ENCODE data around the gene BAG3. TPM values are rescaled to one million over a fixed set of nuclear protein-coding genes. Genes with fewer than 3 reads are reported as not detected.
A peak's percentile ranks its signal among the peaks of the same experiment; 100 is the strongest.

BAG3 gene
- total and polyA plus RNA-seq, 2 of the 8 experiments (the other 6 are each of a cell fraction or from before 2014, with no cell fraction given), result 3.5 to 13.3 TPM

DNA sequence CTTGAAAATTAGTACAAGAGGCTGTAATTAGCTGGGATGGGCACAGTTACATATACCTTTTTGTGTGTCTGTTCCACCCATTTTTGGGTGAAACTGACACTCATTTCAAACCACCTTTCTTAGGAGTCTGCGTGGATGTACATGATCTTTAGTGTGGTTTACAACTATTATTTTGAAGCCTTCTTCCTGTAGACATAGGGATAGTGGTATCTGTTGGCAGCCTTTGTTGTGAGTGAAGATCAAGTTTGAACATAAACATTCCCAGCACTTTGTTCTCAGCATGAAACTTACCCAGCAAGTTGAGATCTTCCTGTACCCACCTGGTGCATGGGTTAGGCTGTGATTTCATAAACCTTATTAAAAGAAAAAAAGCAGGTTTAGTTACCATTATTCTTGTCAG is 2.0 kb downstream of the BAG3 start:
- Histone ChIP-seq H3K4me1 (replicated peaks in 1 of 4; ENCODE audit: control insufficient read depth in 3 of 4, insufficient read depth in 4 of 4, low read length in 3 of 4) (peaks cover 0 to 11% (median 2%) of the 10 kb centered on the region in 4 experiments; a peak in 3 of 7 replicates), H3K79me1 (ENCODE audit: low read depth, low read length) (no peaks in the 10 kb centered on the region; the same call in none of the 2 replicates), H3K4me3 (ENCODE audit: extremely low read depth in 1 of 4, insufficient read depth in 2 of 4, low read depth in 3 of 4, low read length in 4 of 4) (peak overlapping the region in 1 of 4 experiments; percentile 93; a peak in 2 of 8 replicates), H3K23me2 (ENCODE audit: low read depth, low read length) (peaks cover 4% of the 10 kb centered on the region; the same call in 1 of the 2 replicates), H3K4ac (replicated peaks; ENCODE audit: insufficient read length, low read depth, low read length) (no peak overlapping the region), H2BK12ac (ENCODE audit: low read depth, low read length) (no peak overlapping the region), H3K36me3 (ENCODE audit: control insufficient read depth in 2 of 4, insufficient read depth in 4 of 4, low read length in 3 of 4) (no peaks in the 10 kb centered on the region), H2BK5ac (ENCODE audit: low read depth, low read length) (no peak overlapping the region), H4K8ac (ENCODE audit: extremely low read depth, insufficient read depth, low read length) (no peak overlapping the region), H2BK120ac (replicated peaks; ENCODE audit: low read depth, low read length) (no peak overlapping the region), H4K5ac (ENCODE audit: insufficient read length, low read depth, low read length) (no peak overlapping the region), H3K27ac (ENCODE audit: low read depth, low read length) (no peak overlapping the region), H4K91ac (replicated peaks; ENCODE audit: insufficient read length, low read length) (no peak overlapping the region), H3K79me2 (ENCODE audit: control insufficient read depth in 1 of 2, insufficient read depth in 2 of 2, low read length in 2 of 2) (peaks cover 0 to 10% of the 10 kb centered on the region in 2 experiments; a peak in 2 of 4 replicates), H2BK15ac (ENCODE audit: low read length) (no peak overlapping the region), H3K14ac (ENCODE audit: insufficient read length) (no peak overlapping the region), H3K23ac (ENCODE audit: insufficient read length) (no peak overlapping the region), H3K9ac (replicated peaks in 1 of 4; ENCODE audit: extremely low read depth in 1 of 4, low read depth in 3 of 4, low read length in 3 of 4) (no peak overlapping the region), H2AK5ac (ENCODE audit: low read depth, low read length) (no peak overlapping the region), H3K27me3 (replicated peaks in 1 of 4; ENCODE audit: control insufficient read depth in 3 of 4, extremely low read depth in 1 of 4, insufficient read depth in 3 of 4, low read length in 3 of 4) (peaks cover 0 to 2% (median 0%) of the 10 kb centered on the region in 4 experiments; a peak in 2 of 7 replicates), H3K18ac (ENCODE audit: extremely low read depth, low read length) (no peak overlapping the region), H4K20me1 (replicated peaks in 1 of 2; ENCODE audit: control insufficient read depth in 1 of 2, insufficient read depth in 2 of 2, low read length in 2 of 2) (peaks cover 0 to 3% of the 10 kb centered on the region in 2 experiments), H3K56ac (replicated peaks; ENCODE audit: insufficient read length, low read depth, low read length) (no peak overlapping the region), H3K9me3 (ENCODE audit: insufficient read depth in 2 of 2, low read depth in 1 of 2, low read length in 1 of 2) (no peaks in the 10 kb centered on the region), H2BK20ac (ENCODE audit: low read length) (no peak overlapping the region), H2AFZ (ENCODE audit: low read length) (no peak overlapping the region), H3K4me2 (ENCODE audit: insufficient read depth in 1 of 2, low read depth in 2 of 2, low read length in 2 of 2) (peak overlapping the region; percentile 9 to 89; a peak in 3 of 4 replicates)
- 84% methylated on average over 1 of the region's 1 CpG; no CpG with 5 or more reads in 1 of the 2 experiments for WGBS, 2 experiments (ENCODE audit: extremely low coverage in 1 of 2, insufficient coverage in 1 of 2, insufficient read length in 1 of 2, insufficient replicate concordance in 2 of 2, low coverage in 1 of 2, low lambda C conversion rate in 2 of 2, missing lambda C conversion rate in 1 of 2)
- TF ChIP-seq POU5F1 (IDR thresholded peaks at IDR 0.05; ENCODE audit: low read depth, low read length), result no peak
- ChIA-PET POLR2A (ENCODE audit: partially characterized antibody) (interaction anchor here (0.6 to 1.9 kb wide), 5 partner anchors 11 to 495 kb away, joined by 3 to 6 read pairs (median 4); partner anchors contain the start of gene TIAL1), CTCF (ENCODE audit: partially characterized antibody) (interaction anchor here (0.7 to 3.1 kb wide), 5 partner anchors 7 to 33 kb away, joined by 3 to 13 read pairs (median 3); no protein-coding TSS in a partner anchor)
- FAIRE-seq (no peak), DNase-seq (ENCODE audit: low read depth in 1 of 2, low spot score in 2 of 2) (no peak)

All from H1 (cell line).